AG09319 (cell line): Measurements from ENCODE around the gene KAT2B.

Experiments
- DNase-seq: peaks from one replicate; pipeline ENCODE4 v3.0.0-alpha.2; 2010; ENCODE audit warnings: low read depth; ENCODE audit errors: extremely low read depth
- CTCF ChIP-seq: IDR thresholded peaks from 2 replicates; pipeline ENCODE4 v1.5.1; 2011; ENCODE audit warnings: low read depth, mild to moderate bottlenecking, inconsistent platforms, low read length, moderate library complexity

Gene KAT2B

DNA sequence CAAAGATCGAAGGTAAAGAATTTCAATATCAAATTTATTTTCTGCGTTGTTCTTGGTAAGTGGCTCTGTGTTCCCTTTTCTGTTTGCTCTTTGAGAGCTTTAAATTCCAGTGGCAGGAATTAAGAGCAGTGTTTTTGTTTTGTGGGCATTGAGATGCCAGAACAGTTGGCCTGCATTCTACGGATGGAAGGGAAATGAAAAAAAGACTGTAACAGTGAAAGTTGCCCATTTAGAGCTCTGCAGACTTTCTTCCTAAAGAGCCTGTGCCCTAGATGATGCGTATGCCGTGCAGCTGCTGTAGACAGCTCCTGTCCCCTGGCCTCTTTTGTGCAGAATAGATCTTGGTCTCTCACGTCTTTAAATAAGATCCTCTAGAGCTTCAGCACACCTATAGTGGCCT is 58.8 kb downstream of the KAT2B start:
- TF ChIP-seq CTCF, result no peak
- no peak for DNase-seq

DNA sequence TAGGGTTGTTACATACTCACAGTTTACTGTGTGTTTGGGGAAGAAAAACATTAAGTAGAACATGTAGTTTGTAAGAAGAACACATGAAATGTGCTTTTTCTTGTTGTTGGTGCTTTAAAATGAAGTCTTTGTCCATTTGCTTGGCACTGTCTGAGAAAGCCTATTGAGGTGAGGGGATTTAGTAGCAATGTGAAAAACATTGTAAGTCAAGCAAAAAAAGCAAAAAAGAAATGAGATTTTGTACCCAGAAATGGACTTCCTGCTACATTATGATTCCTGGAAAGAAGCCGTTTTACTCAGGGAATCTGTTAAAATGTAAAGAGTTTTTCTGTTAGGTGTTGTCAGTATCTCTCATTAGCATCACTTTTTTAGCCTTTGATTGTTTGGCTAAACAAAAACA is 59.9 kb downstream of the KAT2B start:
- no peak for TF ChIP-seq CTCF

DNA sequence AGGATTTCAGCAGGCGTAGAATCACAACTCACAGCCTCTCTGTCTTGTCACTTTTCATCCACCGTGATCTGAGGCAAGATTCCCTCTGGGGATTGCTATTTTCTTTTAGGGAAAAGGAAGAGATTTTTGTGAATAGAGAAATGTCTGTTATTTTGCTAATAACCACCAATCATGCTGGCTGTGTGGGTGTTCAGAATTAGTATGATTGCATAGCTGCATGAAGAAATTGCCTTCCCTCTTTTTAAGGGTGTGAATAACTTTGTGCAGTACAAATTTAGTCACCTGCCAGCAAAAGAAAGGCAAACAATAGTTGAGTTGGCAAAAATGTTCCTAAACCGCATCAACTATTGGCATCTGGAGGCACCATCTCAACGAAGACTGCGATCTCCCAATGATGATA is 60.8 kb downstream of the KAT2B start:
- no peak for TF ChIP-seq CTCF
- DNase-seq, result no peak

More for the DNA sequence above, 59.9 kb downstream of the KAT2B start:
- no peak for DNase-seq

- DNase-seq, result no peak
- TF ChIP-seq CTCF, result no peak
These were observed 63.5 kb downstream of the KAT2B start for GRCh38 chr3:20103731-20104130.

DNA sequence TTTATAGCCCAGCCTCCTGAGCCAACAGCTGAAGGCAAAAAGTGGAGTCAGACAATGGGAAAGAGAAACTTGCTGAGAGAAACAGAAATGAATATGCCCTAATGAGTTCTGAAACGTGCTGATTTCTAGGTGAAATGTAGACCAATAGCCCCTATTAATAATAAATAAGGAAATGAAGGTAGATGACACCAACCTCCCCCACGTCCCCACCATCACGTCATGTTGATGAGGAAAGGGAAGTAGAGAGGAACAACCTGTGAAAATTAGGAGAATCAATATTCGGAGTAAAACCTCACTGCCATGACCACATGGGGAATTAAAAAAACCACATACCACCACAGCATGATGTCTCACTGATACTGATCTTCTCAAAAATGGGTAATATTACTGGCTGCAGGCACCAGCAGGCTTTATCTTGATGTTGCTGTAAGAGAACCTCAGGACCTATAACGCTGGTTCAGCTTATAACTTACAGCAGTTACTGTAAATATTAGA is 64.0 kb downstream of the KAT2B start:
- TF ChIP-seq CTCF, result no peak
- DNase-seq, result no peak

DNA sequence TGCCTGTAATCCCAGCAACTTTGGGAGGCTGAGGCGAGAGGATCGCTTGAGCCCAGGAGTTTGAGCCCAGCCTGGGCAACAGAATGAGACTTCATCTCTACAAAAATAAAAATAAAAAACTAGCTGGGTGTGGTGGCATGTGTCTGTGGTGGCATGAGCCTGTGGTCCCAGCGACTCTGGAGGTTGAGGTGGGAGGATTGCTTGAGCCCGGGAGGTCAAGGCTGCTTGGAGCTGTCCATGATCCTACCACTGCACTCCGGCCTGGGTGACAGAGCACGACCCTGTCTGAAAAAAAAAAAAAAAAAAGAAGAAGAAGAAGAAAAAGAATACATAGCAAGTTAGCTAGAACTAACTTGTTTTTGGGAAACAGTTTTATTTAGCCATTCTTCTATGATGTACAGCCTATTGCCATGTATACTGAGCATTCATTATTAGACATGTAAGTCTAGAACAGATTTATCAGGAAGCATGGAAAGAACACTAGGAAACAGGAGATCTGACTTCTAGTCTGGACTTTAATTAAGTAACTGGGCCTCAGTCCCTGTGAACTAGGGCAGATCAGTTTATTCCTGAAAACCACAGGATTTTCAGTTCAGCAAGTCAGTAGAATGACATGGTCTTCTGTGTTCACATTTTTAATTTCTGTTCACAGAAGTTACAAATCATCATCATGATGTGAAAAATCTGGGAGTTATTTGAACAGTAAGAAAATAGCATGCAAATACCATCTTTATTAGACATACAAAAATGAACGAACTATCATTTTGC is 65.5 kb downstream of the KAT2B start:
- DNase-seq, result no peak
- no peak for TF ChIP-seq CTCF

DNA sequence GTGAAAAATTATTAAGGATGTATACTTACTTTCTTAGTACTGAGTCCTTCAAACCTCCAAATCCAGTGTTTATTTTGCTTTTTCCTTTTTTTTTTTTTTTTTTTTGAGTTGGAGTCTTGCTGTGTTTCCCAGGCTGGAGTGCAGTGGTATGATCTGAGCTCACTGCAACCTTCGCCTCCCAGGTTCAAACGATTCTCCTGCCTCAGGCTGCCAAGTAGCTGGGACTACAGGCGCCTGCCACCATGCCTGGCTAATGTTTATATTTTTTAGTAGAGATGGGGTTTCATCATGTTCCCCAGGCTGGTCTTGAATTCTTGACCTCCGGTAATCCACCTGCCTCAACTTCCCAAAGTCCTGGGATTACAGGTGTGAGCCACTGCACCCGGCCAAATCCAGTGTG is 67.5 kb downstream of the KAT2B start:
- DNase-seq, result no peak

More for the DNA sequence above, 67.5 kb downstream of the KAT2B start:
- no peak for TF ChIP-seq CTCF
